Heart right ventricle (tissue), 16 donors: Measurements from ENCODE around the gene KLHL17. TPM values are rescaled to one million over a fixed set of nuclear protein-coding genes. Genes with fewer than 3 reads are reported as not detected.

Experiments
- ATAC-seq, 8 donors: fragments of 200-7000 bp; cut with Tn5 transposase; one replicate each; pipeline ENCODE4 v1.9.1; 2020; ENCODE audit warnings: mild to moderate bottlenecking in 8 of 8, moderate library complexity in 8 of 8, moderate number of reproducible peaks in 1 of 8
- DNase-seq, 2 donors: peaks; one replicate each; pipeline ENCODE4 v3.0.0-alpha.2; 2020
- H3K27ac ChIP-seq, 10 donors: fragments of 200-600 bp; sonication (generic) in 2 of 10; one replicate each; pipeline versions ENCODE4 v1.5.0 to v1.8.0; 2020 to 2022; ENCODE audit warnings: mild to moderate bottlenecking in 3 of 10
- H3K27me3 ChIP-seq, 7 donors: fragments of 200-600 bp; one replicate each; pipeline ENCODE4 v1.8.0; 2021 to 2022; ENCODE audit warnings: mild to moderate bottlenecking in 2 of 7
- H3K36me3 ChIP-seq, 9 donors: fragments of 200-600 bp; sonication (generic) in 1 of 9; one replicate each; pipeline versions ENCODE4 v1.5.0 to v1.8.0; 2020 to 2022; ENCODE audit warnings: mild to moderate bottlenecking in 2 of 9
- H3K4me1 ChIP-seq, 9 donors: fragments of 200-600 bp; sonication (generic) in 1 of 9; one replicate each; pipeline versions ENCODE4 v1.5.0 to v1.8.0; 2020 to 2022; ENCODE audit warnings: mild to moderate bottlenecking in 4 of 9
- H3K4me3 ChIP-seq, 10 donors: fragments of 200-600 bp; sonication (generic) in 2 of 10; one replicate each; pipeline versions ENCODE4 v1.5.0 to v1.8.0; 2020 to 2022; ENCODE audit warnings: mild to moderate bottlenecking in 7 of 10, moderate library complexity in 2 of 10
- H3K9me3 ChIP-seq, 11 donors: fragments of 200-600 bp in 10 of 11; sonication (generic) in 2 of 11; one replicate each; pipeline versions ENCODE4 v1.5.0 to v1.8.0; 2013 to 2022; ENCODE audit warnings: mild to moderate bottlenecking in 2 of 11, control low read depth in 1 of 11, moderate library complexity in 1 of 11
- WGBS, 2 donors: extraction: QIAGEN DNeasy Blood & Tissue Kit; methylation state at CpG; one replicate each; pipeline ENCODE4 v1.1.7; 2013; ENCODE audit warnings: inconsistent platforms in 1 of 2; 5-methylcytosine and 5-hydroxymethylcytosine counted together
- intact Hi-C, 10 donors: fragments of 100-400 bp; cut with DNase I; formaldehyde crosslinking; loops; one replicate each; pipeline versions ENCODE4 v1.11.1 to v1.14.2; 2022
- polyA plus RNA-seq, 2 donors: library from polyadenylated mRNA; stranded (reverse); fragments of 200-250 nt; gene quantifications; one replicate each; pipeline ENCODE4 v1.2.3, GENCODE V29; 2013
- total RNA-seq, 10 donors: library from RNA; stranded (reverse); fragmentation: NEBNext Ultra II Directional in 3 of 10; extraction: Animal tissue kit (Norgen Biotek cat#: 25700) in 3 of 10; gene quantifications; one replicate each; pipeline versions ENCODE4 v1.2.1 to v1.2.4, GENCODE V29; 2021 to 2023
- TF ChIP-seq, protein P1 (sequence below), 9 donors: fragments of 200-600 bp; sonication (generic) in 2 of 9; IDR thresholded peaks; one replicate each; pipeline versions ENCODE4 v1.5.0 to v1.8.0; 2021 to 2022; ENCODE audit warnings: antibody characterized with exemption in 9 of 9, mild to moderate bottlenecking in 5 of 9, moderate library complexity in 1 of 9
- donor health status: Arrhythmogenic right ventricular cardiomyopathy.
- donor health status: ischemic (EF 13 %, LVEDD 7.1; RV severe dilation, severe dysfunction).
- donor health status: healthy with polysubstance abuse.
- donor health status: DM: no; HTN: yes; CAD: no.
- donor health status: DM: no; HTN: no; CAD: no.
- donor health status: ischemic (EF 25% LVEDD 6.9; RV normal size, moderate dysfunction).
- donor health status: ischemic (EF 25% LVEDD 5.7; RV mildly dilated, moderate dysfunction).
- donor health status: healthy.
- donor health status: DM: yes; HTN: yes; CAD: no.
- donor health status: Ischemic cardiomyopathy.
- donor health status: ischemic (EF 35%, LVEDD 5.7; RV mildly dilated, moderate dysfunction).
- donor health status: nonischemic (EF 11% LVEDD 7.7; RV severe dilation, severe dysfunction).
- donor health status: DM: yes; HTN: yes; CAD: no.
- donor health status: PGD.
- donor health status: ischemic (EF 29% LVEDD 5.4; RV normal size, mild dysfunction).
- donor health status: nonischemic (EF 23%, LVEDD 6.1; RV moderate dilation, normal function).

Gene KLHL17
- total and polyA plus RNA-seq, 12 donors = 1.3 to 10.2 (median 3.7) TPM

DNA sequence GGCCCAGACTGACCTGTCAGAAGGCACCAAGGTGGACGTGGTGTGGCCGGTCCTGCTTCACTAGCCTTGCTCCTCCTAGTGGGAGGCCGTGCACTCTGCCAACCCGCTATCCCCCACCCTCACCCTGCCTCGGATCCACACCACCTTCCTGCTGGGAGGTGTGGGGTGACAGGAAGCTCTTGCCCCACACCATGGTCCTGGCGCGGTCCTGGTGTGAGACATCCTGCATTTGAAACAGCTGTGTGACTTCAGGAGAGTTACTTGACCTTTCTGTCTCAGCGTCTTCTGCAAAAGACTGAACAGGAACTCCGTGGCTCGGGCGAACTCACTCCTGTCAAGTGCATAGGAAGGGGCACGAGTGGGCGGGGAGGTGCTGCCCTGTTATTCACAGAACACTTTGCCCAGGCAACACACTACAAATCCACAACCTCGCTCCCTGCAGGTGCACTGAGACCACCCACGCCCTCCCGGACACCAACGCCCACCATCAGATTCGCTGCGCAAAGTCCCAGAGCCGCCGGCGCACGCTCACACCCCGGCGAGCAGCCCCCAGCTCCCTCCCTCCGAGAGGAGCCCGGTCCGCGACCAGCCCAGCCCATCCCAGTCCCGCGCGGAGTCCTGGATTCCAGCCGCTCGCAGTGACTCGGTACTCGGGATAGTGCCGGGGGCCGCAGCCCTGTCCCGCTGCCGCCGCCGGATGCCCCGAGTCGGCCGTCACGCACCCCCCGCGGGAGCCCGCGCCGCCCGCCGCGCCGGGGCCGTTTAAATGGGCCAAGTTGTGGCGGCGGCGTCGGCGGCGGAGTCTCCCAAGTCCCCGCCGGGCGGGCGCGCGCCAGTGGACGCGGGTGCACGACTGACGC, 37.0 kb upstream of the KLHL17 start, which contains the start of gene SAMD11:
Gene SAMD11 (plus strand): TSS at position 793 of the 860 bp plus-strand sequence. CDS start 509 bp downstream, outside the sequence.
- H3K9me3 ChIP-seq = no peaks in the 10 kb centered on the region
- H3K27ac ChIP-seq = peak within 1 kb of the TSS in 2 of 10 donors; percentile 15 to 44
- intact Hi-C loops = no loop called here
- peaks cover 23 to 97% (median 87%) of the 10 kb centered on the region in 7 donors for H3K27me3 ChIP-seq
- 4 to 7% methylated on average over 70 to 72 of the region's 72 CpGs for WGBS, 2 donors
- TF ChIP-seq, protein P1, sequence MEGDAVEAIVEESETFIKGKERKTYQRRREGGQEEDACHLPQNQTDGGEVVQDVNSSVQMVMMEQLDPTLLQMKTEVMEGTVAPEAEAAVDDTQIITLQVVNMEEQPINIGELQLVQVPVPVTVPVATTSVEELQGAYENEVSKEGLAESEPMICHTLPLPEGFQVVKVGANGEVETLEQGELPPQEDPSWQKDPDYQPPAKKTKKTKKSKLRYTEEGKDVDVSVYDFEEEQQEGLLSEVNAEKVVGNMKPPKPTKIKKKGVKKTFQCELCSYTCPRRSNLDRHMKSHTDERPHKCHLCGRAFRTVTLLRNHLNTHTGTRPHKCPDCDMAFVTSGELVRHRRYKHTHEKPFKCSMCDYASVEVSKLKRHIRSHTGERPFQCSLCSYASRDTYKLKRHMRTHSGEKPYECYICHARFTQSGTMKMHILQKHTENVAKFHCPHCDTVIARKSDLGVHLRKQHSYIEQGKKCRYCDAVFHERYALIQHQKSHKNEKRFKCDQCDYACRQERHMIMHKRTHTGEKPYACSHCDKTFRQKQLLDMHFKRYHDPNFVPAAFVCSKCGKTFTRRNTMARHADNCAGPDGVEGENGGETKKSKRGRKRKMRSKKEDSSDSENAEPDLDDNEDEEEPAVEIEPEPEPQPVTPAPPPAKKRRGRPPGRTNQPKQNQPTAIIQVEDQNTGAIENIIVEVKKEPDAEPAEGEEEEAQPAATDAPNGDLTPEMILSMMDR (IDR thresholded peaks at IDR 0.05) = no peak
- peaks cover 19 to 52% (median 32%) of the 10 kb centered on the region in 9 donors for H3K4me1 ChIP-seq
- DNase-seq (peak; percentile 86 to 87), ATAC-seq (peak; percentile 35 to 73 (median 61))
- no peaks in the 10 kb centered on the region for H3K36me3 ChIP-seq
- peak within 1 kb of the TSS; percentile 25 to 63 (median 52) for H3K4me3 ChIP-seq

DNA sequence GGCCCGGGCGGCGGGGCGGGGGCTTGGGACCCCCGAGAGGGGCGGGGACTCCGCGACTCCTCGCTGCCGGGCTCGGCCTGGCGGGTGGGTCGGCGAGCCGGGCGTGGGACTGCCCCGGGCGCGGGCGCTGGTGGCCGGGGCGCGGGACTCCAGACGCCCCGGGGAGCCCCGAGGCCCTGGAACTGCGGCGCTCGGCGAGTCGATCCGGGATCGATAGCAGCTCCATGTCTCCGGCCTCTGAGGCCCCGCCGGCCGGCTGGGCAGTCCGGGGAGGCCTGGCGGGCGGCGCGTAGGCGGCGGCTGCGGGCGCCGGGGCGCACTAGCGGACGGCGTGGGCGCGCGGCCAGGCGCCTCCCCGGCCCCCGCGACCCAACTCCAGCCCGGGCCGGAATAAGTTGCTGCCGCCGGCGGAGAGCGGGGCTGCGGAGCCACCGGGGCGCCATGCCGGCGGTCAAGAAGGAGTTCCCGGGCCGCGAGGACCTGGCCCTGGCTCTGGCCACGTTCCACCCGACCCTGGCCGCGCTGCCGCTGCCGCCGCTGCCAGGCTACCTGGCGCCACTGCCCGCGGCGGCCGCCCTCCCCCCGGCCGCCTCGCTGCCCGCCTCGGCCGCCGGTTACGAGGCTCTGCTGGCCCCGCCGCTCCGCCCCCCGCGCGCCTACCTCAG, 36.3 kb upstream of the KLHL17 start:
- peaks cover 23 to 97% (median 86%) of the 10 kb centered on the region in 7 donors for H3K27me3 ChIP-seq
- 1% methylated on average over 64 to 98 of the region's 98 CpGs for WGBS, 2 donors
- TF ChIP-seq, protein P1 (IDR thresholded peaks at IDR 0.05) = no peak
- intact Hi-C loops = no loop called here
- peaks cover 19 to 52% (median 32%) of the 10 kb centered on the region in 9 donors for H3K4me1 ChIP-seq
- ATAC-seq = no peak
- no peak for DNase-seq
- H3K36me3 ChIP-seq = no peaks in the 10 kb centered on the region
- no peaks in the 10 kb centered on the region for H3K9me3 ChIP-seq
- H3K27ac ChIP-seq = peak overlapping the region in 2 of 10 donors; percentile 4 to 44
- H3K4me3 ChIP-seq = peak overlapping the region; percentile 25 to 63 (median 52)

DNA sequence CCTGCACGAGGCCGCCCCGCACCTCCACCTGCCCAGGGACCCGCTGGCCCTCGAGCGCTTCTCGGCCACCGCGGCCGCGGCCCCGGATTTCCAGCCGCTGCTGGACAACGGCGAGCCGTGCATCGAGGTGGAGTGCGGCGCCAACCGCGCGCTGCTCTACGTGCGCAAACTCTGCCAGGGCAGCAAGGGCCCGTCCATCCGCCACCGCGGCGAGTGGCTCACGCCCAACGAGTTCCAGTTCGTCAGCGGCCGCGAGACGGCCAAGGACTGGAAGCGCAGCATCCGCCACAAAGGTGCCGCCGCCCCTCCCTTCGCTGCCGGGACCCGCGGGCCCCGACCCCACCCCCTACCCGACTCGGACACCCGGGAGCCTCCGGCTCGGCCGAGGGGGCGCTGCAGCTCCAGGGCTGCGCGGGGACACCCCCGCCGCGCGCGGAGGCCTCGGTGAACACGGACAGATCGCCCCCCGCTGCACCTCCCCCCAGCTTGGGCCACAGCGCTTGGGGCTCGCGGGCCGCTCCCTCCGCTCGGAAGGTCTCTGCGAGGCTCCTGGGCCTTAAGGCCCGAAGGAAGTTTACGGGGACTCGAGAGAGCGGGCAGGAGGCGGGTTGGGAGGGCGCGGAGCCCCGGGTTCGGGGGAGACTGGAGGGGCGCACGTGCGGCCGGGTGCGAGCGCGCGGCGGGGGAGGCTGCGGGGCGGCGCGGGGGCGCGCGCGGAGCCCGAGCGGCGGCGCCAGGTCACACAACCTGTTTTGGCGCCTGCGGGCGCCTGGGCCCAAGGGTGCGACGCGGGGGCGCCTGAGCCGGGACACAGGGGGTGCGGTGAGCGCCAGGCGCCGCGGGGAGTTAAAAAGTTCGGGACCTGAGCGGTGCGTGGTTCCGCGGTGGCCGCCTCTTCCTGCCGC, 35.5 kb upstream of the KLHL17 start:
- ATAC-seq (peak in 1 of 8 donors; percentile 4), DNase-seq (peak in 1 of 2 donors; percentile 48)
- TF ChIP-seq, protein P1 (IDR thresholded peaks at IDR 0.05) = peak in 3 of 9 donors; percentile 23 to 29 (median 27)
- Histone ChIP-seq H3K27me3 (peaks cover 16 to 97% (median 86%) of the 10 kb centered on the region in 7 donors), H3K9me3 (no peaks in the 10 kb centered on the region), H3K27ac (peak overlapping the region in 2 of 10 donors; percentile 15 to 44), H3K36me3 (no peaks in the 10 kb centered on the region), H3K4me1 (peaks cover 19 to 48% (median 32%) of the 10 kb centered on the region in 9 donors), H3K4me3 (peak overlapping the region; percentile 25 to 63 (median 52))
- 0% methylated on average over 83 to 118 of the region's 120 CpGs for WGBS, 2 donors
- intact Hi-C loops = no loop called here
